Measurements from ENCODE around the gene CCDC57.
A peak's percentile ranks its signal among the peaks of the same experiment; 100 is the strongest.
"Not testable (repeated sequence)": the region's sequence is repeated elsewhere in the genome, so short reads cannot be mapped to it uniquely, and the experiment has no call there.

Gene CCDC57

GRCh38 chr17:82221341-82221902 is 8.8 kb upstream of the CCDC57 start:
- no peak for DNase-seq

- DNase-seq, result no peak
Measured at GRCh38 chr17:82219753-82220709, 7.4 kb upstream of the CCDC57 start.

GRCh38 chr17:82219083-82219482 is 6.4 kb upstream of the CCDC57 start:
- no peak for DNase-seq

- no peak for DNase-seq
Measured at GRCh38 chr17:82218349-82219075, 5.9 kb upstream of the CCDC57 start.

GRCh38 chr17:82217530-82218204 is 5.0 kb upstream of the CCDC57 start:
- no peak for DNase-seq

- no peak for DNase-seq
Measured at GRCh38 chr17:82217120-82217529, 4.5 kb upstream of the CCDC57 start.

DNA sequence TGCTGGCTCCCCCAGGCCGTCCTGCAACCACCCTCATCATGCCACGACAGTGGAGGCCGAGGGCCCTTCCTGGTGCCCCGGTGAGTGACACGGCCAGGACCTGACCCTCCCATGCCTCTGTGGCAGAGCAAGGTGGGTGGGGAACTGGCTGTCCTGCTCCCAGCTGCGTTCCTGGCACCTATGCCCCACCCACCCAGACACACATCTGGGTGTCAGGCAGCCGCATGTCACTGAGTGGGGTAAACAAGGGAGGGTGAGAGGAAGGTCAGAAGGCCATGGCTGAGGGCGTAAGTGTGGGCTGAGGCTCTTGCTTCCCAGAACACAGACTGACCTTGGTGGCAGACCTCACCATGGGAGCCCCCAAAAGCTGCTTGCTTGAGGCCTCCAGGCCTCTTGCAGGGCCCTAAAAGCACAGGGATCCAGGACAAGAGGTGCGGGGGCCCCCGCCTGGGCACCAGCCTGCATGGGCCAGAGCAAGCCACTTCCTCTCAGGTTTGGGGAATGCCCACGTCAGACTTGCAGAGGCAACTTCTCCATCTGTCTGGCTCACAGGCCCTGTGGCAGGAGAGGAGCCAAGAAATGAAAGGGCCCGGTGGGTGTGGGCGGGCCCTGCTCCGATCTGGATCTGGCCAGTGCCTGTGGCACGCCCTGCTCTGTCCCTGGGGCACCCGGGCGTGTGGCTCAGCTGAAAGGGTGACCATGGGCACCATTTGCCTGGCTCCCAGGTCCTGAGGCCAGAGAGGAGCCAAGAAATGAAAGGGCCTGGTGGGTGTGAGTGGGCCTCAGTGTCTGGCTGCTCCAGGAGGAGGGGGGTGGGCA is 3.9 kb upstream of the CCDC57 start:
- DNase-seq, result peak; percentile 72

DNA sequence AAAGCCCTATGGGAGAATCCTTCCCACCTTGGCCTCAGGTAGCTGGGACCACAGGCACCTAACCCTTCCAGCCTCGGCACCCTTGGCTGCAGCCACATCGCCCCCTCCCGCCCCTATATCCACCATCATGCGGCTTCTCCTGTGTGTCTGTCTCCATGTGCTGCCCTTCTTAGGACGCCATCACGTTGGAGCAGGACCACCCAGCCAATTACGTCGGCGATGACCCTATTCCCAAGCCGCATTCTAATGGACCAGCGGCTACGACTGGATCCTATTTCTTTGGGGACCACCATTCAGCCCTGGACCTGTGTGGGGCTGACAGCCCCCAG is 3.3 kb upstream of the CCDC57 start:
- DNase-seq, result no peak

DNA sequence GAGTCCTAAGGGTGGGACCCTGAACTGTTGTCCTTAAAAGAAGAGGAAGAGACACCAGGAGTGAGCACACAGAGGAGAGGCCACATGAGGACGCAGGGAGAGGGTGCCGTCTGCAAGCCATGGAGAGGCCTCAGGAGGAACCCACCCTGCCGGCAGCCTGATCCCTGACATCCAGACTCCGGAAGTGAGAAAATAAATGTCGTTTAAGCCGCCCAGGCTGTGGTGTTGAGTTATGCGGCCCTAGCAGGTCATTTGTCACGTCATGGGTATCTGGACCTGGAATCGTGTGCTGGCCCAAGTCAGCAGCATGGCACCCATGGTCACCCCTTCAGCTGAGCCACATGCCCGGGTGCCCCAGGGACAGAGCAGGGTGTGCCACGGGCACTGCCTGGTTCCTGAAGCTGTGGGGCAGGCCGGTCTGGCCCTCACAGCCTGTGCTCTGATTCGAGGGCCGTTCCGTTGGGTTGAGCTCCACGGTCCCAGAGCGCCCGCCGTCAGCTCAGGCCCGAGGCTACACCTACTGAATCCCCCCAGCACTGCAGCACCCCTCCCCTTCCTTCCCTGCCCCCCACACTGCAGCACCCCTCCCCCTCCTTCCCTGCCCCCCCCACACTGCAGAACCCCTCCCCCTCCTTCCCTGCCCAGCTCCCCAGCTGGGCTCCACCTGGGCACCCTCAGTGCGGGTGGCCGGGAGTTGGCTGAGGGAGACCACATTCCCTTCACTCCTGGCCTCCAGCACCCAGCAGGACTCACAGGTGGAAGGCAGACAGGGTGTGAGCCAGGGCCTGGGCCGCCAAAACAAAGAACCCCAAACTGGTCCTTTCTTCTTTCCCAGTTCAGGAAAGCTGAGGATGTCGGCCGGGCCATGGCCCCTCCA is 2.7 kb upstream of the CCDC57 start:
- DNase-seq, result no peak

DNA sequence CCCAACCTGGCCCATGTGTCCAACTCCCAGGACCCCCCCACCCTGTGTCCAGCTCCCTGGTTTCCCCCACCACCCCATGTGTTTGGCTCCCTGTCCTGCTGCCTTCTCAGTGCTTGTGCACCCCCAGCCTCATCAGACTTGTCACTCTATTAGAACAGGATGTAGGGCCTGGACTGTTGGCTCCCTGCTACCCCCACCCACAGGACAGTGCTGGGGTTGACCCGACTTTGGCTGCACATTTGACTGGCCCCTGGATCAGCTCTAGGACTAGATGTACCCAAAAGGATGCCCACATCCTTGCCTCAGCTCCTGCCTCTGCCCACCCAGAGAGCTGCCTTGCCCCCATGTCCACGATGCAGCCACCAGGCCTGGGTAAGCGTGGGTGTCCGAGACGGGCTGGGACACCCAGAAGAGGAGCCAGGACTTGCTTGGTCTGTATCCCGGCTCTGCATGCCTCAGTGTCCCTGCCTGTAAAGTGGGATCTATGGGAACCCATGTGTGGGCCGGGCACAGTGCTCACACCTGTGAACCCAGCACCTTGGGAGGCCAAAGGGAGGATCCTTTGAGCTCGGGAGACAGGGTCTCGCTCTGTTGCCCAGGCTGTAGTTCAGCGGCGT is 1.5 kb upstream of the CCDC57 start:
- DNase-seq, result no peak

DNA sequence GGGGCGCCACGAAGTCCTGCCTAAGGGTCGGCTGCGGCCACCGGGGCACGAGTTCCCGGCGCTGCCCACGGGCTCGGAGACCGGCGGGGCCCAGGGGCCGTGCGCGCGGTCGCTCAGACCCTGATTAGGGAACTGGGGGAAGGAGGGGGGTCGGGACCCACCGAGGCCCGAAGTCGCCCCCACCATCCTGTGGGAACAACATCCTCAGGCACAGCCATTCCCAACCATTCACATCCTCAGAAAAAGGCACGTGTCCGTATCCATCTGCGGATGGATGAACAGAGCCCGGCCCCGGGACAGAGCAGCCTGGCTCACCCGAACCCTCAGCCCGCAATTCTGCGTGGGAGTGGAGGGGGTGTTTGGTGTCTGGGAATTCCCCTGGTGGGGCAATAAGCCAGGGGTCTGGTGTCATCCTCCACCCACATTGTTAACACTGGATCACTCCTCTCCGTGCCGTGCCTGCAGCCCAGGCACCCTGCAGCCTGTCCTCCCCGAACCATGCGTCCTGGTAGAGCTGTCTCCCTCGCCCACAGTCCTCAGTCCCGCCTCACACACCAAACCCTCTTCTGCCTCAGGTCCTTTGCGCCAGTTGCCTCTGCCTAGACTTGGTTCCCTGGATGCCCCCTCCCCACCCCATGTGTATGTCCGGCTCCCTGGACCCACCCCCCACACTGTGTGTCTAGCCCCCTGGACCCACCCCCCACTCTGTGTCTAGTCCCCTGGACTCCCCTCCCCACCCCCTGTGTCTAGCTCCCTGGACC is 789 bp upstream of the CCDC57 start:
- peak; percentile 77 for DNase-seq

DNA sequence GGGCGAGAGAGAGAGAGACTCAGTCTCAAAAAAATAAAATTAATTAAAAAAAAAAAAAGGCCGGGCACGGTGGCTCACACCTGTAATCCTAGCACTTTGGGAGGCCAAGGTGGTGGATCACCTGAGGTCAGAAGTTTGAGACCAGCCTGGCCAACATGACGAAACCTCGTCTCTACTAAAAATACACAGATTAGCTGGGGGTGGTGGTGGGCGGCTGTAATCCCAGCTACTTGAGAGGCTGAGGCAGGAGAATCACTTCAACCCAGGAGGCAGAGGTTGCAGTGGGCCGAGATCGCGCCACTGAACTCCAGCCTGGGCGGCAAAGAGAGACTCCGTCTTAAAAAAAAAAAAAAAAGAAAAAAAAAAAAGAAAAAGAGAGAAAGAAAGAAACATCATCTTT is 2.0 kb downstream of the CCDC57 start:
- DNase-seq, result not testable (repeated sequence)

DNA sequence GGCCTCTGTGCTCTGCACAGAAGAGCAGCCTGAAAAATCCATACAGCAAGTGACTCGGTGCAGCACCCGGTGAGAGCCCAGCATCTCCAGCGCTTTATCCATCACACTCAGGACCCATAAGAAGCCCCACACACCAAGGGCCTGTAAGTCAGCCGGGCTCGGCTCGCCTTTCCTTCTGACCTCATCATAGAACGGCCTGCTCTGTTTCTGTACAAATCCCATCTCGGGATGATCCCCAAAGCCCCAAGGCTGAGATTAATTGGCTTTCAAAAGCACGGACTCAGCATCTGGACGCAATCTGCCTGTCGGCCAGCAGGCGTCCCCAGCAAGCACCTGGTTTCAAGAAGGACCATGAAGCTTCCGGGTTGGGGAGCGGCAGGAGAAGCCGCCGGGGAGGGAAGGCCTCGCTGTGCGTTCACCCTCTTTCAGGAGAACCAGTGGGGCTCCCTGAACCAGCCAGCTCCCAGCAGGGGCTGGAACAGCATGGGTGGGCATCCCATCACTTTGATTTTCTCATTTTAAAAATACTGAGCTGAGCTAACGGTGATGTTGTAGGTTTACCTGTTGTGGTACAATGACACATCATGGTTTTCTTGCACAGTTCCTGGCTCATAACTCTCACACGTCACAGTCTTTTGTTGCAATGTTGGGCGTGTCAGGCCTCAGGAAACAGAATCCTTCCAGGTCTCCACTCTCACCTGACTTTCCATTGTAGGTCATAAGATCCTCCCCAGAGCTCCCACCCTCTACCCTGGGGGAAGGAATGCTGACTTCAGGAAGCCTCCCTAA is 6.7 kb downstream of the CCDC57 start:
- DNase-seq, result peak; percentile 86

DNA sequence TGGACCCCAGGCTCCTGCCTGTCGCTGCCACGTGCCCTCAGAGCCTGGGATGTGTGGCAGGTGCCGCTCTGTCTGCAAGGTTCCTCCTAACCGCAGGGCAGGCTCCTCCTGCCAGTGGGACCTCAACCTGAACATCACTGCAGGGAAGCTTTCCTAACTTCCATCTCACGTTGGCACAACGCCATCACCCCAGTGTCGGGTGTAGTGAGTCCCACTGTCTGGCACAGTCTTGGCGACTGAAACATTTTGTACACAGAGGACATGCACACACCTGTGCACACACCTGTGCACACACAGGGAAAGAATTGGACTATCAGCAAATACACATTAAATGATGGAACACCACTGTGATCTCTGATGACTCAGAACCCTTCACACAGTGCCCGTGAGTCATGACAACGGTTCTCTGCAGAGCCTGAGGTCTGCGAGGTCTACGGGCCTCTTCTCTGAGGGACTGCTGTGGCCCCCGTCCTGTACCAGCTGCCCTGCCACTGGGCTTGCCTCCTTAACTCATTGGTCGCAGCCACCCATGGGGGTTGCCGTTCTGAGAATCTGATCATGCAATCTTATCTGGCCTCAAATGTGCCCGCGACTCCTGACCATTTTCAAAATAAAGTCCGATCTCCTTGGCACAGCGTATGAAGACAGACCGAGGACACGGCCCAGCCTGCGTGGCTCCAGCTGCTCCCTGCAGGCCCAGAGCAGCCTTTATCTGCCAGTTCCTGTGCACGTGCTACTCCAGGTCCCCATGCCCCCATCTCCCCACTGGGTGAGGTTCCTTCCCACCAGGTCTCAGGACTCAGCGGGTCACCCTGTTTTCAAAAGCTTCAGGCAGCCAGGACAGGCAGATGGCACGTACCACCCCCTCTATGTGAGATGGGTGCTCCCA is 7.6 kb downstream of the CCDC57 start:
- no peak for DNase-seq

DNA sequence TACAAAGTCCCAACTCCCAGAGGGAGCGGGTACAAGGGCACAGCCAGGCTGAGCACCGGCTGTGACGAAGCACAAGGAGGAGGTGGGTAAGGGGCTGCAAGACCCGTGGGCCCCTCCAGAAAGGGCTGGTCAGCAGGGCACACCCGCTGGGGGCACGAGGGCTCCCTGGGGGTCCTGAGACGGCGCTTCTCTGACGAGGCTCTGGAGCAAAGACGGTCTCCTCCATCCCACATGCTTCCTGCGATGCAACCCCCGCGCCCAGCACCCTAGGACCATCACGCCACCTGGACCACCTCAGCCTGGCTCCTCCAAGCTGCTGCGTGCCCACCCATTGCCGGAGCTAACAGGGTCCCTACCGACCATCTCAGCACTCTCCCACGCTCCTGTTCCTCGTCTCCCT is 8.7 kb downstream of the CCDC57 start:
- no peak for DNase-seq

DNA sequence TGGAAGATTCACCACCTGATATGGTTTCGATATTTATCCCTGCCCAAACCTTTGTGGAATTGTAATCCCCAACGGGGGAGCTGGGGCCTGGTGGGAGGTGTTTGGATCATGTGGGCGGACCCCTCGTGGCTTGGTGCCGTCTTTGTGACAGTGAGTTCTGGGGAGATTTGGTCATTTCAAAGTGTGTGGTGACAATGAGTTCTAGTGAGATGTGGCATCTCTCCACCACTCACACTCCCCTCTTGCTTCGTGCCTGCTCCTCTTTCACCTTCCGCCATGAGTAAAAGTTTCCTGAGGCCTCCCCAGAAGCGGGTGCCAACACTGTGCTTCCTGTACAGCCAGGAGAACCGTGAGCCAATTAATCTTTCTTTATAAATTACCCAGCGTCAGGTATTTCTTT is 9.7 kb downstream of the CCDC57 start:
- no peak for DNase-seq

GRCh38 chr17:82201498-82201910 is 11.1 kb downstream of the CCDC57 start:
- DNase-seq, result no peak

All from CD4-positive, alpha-beta T cell treated with Interleukin-17A for 1 hour (primary cell).